GM19463 (cell line): Measurements from ENCODE around the gene SCAMP4.
"Not testable (repeated sequence)": the region's sequence is repeated elsewhere in the genome, so short reads cannot be mapped to it uniquely, and the experiment has no call there.

Experiments used
- ATAC-seq: cut with Tn5 transposase; IDR thresholded peaks from one replicate; pipeline ENCODE4 v1.9.1; 2021; ENCODE audit warnings: mild to moderate bottlenecking, moderate library complexity; ENCODE audit not compliant: unreplicated experiment

SCAMP4 gene

GRCh38 chr19:1866693-1867348, 38.4 kb upstream of the SCAMP4 start:
- no peak for ATAC-seq

GRCh38 chr19:1867349-1867724, 37.9 kb upstream of the SCAMP4 start:
- no peak for ATAC-seq

GRCh38 chr19:1868971-1869370, 36.2 kb upstream of the SCAMP4 start:
- no peak for ATAC-seq

GRCh38 chr19:1871140-1871597, 34.0 kb upstream of the SCAMP4 start:
- ATAC-seq: no peak

GRCh38 chr19:1871630-1872029, 33.6 kb upstream of the SCAMP4 start:
- ATAC-seq: no peak

- no peak for ATAC-seq
Measured at GRCh38 chr19:1872807-1873523, 32.2 kb upstream of the SCAMP4 start.

- ATAC-seq: no peak
Measured at GRCh38 chr19:1873524-1874473, 31.4 kb upstream of the SCAMP4 start.

GRCh38 chr19:1874554-1875185, 30.5 kb upstream of the SCAMP4 start:
- no peak for ATAC-seq

GRCh38 chr19:1875265-1875645, 29.9 kb upstream of the SCAMP4 start:
- ATAC-seq: not testable (repeated sequence)

- peak; percentile 87 for ATAC-seq
Measured at GRCh38 chr19:1875646-1876495, 29.3 kb upstream of the SCAMP4 start.

- ATAC-seq: not testable (repeated sequence)
Measured at GRCh38 chr19:1876496-1877279, 28.5 kb upstream of the SCAMP4 start.

- ATAC-seq: not testable (repeated sequence)
Measured at GRCh38 chr19:1877280-1877660, 27.9 kb upstream of the SCAMP4 start.

- not testable (repeated sequence) for ATAC-seq
Measured at GRCh38 chr19:1878583-1878982, 26.6 kb upstream of the SCAMP4 start.

GRCh38 chr19:1879982-1880381, 25.2 kb upstream of the SCAMP4 start:
- ATAC-seq: not testable (repeated sequence)

GRCh38 chr19:1880611-1881392, 24.4 kb upstream of the SCAMP4 start:
- no peak for ATAC-seq

- ATAC-seq: not testable (repeated sequence)
Measured at GRCh38 chr19:1881393-1882088, 23.7 kb upstream of the SCAMP4 start.

- ATAC-seq: no peak
Measured at GRCh38 chr19:1882089-1882785, 23.0 kb upstream of the SCAMP4 start.
